GM18511 (cell line): ENCODE results near the gene GLS2.
"Not testable (repeated sequence)": the region's sequence is repeated elsewhere in the genome, so short reads cannot be mapped to it uniquely, and the experiment has no call there.

Experiments
- ATAC-seq: cut with Tn5 transposase; IDR thresholded peaks from one replicate; pipeline ENCODE4 v1.9.1; 2021; ENCODE audit warnings: mild to moderate bottlenecking, moderate library complexity; ENCODE audit not compliant: unreplicated experiment

Gene GLS2

DNA sequence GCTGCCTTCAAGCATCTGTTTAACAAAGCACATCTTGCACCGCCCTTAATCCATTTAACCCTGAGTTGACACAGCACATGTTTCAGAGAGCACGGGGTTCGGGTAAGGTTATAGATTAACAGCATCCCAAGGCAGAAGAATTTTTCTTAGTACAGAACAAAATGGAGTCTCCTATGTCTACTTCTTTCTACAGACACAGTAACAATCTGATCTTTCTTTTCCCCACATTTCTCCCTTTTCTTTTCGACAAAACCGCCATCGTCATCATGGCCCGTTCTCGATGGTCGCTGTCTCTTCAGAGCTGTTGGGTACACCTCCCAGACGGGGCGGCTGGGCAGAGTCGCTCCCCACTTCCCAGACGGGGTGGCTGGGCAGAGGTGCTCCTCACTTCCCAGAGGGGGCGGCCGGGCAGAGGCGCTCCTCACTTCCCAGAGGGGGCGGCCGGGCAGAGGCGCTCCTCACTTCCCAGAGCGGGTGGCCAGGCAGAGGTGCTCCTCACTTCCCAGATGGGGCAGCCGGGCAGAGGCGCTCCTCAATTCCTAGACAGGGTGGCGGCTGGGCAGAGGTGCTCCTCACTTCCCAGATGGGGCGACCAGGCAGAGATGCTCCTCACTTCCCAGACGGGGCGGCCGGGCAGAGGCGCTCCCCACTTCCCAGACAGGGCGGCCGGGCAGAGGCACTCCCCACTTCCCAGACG lies 5.6 kb upstream of the GLS2 start:
- not testable (repeated sequence) for ATAC-seq

DNA sequence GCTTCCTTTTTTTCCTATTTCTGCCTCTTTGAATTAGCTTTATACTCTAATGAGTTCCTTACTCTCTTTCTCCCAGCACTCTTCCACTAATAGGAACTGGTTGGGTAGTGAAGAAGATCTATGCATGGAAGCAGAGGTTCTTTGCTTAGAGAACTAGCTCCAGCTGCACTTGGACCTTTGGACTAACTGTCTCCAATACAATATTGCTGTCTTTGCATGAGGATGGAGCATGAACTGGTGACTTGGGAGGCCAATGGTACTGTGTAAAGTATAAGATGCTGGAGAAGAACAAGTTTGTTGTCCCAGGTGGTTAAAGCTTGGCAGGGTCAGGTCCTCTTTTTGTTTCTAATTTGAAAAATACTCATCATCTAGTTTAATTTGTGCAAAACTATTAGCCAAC lies 2.4 kb upstream of the GLS2 start:
- ATAC-seq, result no peak

DNA sequence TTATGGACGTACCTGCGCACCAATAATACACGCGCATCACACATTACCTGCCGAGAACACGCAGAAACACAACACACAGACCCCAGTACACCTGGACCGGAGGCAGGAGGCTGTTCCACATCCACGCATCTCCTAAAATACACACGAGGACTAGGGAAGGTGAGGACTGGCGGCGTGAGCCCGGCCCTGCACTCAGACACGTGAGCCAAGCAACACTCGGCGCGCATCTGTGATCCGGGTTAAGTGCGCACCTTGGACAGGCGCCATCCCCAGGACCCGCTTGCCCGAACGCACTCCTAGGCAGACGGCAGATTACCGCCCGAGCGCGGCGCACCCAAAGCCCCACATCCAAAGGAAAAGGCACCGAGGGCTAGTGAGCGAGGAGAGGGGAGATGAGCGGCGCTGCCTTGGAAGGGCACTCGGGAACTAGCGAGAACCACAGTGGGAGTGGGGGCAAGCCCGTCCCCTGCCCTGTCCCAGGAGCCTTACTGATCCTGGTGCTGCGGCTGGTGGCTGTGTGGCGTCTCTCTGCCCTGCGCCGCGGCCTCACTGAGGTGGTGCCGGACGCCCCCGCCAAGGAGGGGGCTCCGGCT lies 417 bp downstream of the GLS2 start:
- peak; percentile 40 for ATAC-seq

- ATAC-seq, result no peak
Observed at GRCh38 chr12:56486694-56487093, 1.3 kb downstream of the GLS2 start.

- ATAC-seq, result no peak
Observed at GRCh38 chr12:56484566-56484965, 3.4 kb downstream of the GLS2 start.

- ATAC-seq, result no peak
Observed at GRCh38 chr12:56479625-56480024, 8.3 kb downstream of the GLS2 start.

GRCh38 chr12:56477521-56478225 lies 10.3 kb downstream of the GLS2 start:
- no peak for ATAC-seq

DNA sequence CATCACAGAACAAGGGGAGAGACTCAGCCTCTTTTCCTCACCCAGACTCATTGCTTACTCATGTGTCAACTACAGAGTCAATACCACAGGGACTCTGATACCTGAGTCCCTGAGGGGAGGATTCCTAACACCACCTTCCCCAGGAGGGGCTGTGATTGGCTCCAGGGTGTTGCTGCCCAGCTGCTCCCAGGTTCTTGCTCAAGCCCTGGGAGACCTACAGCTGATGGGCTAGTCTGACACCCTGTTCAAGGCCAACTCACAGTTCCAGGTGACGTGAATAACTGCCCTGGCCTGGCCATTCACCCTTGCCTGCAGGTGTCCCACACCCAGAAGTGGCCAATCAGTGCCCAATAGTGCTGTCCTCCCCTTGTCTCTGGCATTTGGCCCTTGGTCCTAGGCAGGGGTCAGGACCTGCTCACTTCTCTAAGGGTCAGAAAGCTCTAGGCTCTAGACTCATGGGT lies 11.0 kb downstream of the GLS2 start:
- ATAC-seq, result no peak

GRCh38 chr12:56476143-56476542 lies 11.8 kb downstream of the GLS2 start:
- ATAC-seq, result no peak

GRCh38 chr12:56474389-56474788 lies 13.6 kb downstream of the GLS2 start:
- no peak for ATAC-seq

- peak; percentile 35 for ATAC-seq
Observed at GRCh38 chr12:56469007-56469930, 18.7 kb downstream of the GLS2 start.

- peak; percentile 92 for ATAC-seq
Observed at GRCh38 chr12:56468216-56469006, 19.6 kb downstream of the GLS2 start, which contains the start of gene SPRYD4. Gene SPRYD4, plus strand, starts transcription at chr12:56468578. Its CDS starts 14 bp downstream, at chr12:56468592.

- ATAC-seq, result no peak
Observed at GRCh38 chr12:56462565-56462964, 25.4 kb downstream of the GLS2 start.

GRCh38 chr12:56461235-56462159 lies 26.5 kb downstream of the GLS2 start:
- ATAC-seq, result no peak

GRCh38 chr12:56457817-56458216 lies 30.1 kb downstream of the GLS2 start:
- no peak for ATAC-seq

DNA sequence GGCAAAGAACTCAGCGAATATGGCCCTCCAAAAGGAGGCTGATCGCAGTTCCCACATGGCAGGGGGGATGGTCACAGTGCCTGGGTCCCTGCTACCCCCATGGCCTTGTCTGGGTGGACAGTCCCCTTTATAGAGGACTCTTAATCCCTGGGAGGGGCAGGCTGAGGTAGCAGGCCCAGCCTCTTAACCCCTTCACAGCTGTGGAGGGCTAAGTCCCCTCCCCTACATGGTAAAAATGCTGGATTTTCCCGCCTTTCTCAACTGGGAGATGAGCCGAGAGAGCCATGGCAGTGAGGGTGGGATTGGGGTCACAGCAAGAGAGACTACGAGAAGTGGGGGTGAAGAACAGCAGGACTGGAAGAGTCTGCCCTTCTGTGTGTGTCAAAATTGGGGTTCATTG lies 33.4 kb downstream of the GLS2 start, which contains the start of gene MIP:
Gene MIP (minus strand): TSS at position 101 of the 400 bp plus-strand sequence. CDS start 44 bp downstream, at position 57.
- no peak for ATAC-seq

- no peak for ATAC-seq
Observed at GRCh38 chr12:56451147-56451546, 36.8 kb downstream of the GLS2 start.

DNA sequence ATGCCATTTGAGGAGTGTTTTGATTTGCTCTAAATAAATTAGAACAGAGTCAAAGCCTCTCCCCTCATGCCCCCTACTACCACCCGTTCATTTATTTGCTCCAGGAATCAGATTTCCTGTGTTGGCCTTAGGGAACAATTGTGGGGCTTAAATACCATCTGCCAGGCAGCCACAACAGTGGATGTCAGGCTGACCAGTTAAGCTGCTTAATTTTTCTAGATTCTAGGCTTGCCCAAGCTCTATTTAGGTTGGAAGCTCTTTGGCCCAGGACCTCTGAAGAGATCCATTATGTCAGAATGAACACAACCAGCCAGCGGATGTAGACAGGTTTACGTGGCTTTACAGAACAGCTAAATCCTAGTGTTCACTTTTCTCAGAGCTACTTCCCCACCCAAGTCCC lies 37.7 kb downstream of the GLS2 start:
- ATAC-seq, result no peak

DNA sequence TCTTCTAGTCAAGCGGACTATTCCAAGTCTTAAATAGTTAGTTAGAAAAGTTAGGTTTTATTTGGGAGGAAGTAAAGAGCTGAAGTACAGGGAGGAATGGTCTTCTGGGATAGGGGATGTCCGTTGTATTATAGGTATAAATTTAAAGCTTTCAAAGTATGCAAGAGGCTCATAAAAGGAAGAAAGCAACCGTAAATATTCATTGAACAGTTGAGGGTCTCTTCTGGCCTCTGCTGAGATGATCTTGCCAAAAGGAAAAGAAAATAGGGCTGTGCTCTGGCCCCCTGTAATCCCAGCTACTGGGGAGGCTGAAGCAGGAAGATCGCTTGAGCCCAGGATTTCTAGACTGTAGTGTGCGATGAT lies 38.4 kb downstream of the GLS2 start:
- no peak for ATAC-seq
